Ishikawa (cell line): ENCODE data around the gene ITGA1.

Experiments
- CEBPB ChIP-seq: IDR thresholded peaks from 2 replicates; pipeline ENCODE4 v1.6.1; 2012
- CREB1 ChIP-seq: IDR thresholded peaks from 2 replicates; pipeline ENCODE4 v1.6.1; 2012; ENCODE audit warnings: low read depth
- EGR1 ChIP-seq: IDR thresholded peaks from 2 replicates; pipeline ENCODE4 v1.6.1; 2012
- EP300 ChIP-seq: IDR thresholded peaks from 2 replicates; pipeline ENCODE4 v1.6.1; 2012; ENCODE audit warnings: borderline replicate concordance
- FOXM1 ChIP-seq: IDR thresholded peaks from 2 replicates; pipeline ENCODE4 v1.6.1; 2012; ENCODE audit warnings: low read depth, borderline replicate concordance
- MAX ChIP-seq: IDR thresholded peaks from 2 replicates; pipeline ENCODE4 v1.6.1; 2012
- NFIC ChIP-seq: IDR thresholded peaks from 2 replicates; pipeline ENCODE4 v1.6.1; 2012
- RAD21 ChIP-seq: IDR thresholded peaks from 2 replicates; pipeline ENCODE4 v1.6.1; 2012; ENCODE audit warnings: low read depth
- REST ChIP-seq: IDR thresholded peaks from 2 replicates; pipeline ENCODE4 v1.6.1; 2012; ENCODE audit warnings: low read depth, mild to moderate bottlenecking
- TAF1 ChIP-seq: IDR thresholded peaks from 2 replicates; pipeline ENCODE4 v1.6.1; 2012; ENCODE audit warnings: low read depth, mild to moderate bottlenecking
- TCF12 ChIP-seq: IDR thresholded peaks from 2 replicates; pipeline ENCODE4 v1.6.1; 2012; ENCODE audit warnings: low read depth
- TEAD4 ChIP-seq: IDR thresholded peaks from 2 replicates; pipeline ENCODE4 v1.6.1; 2012
- USF1 ChIP-seq: IDR thresholded peaks from 2 replicates; pipeline ENCODE4 v1.6.1; 2012
- YY1 ChIP-seq: IDR thresholded peaks from 2 replicates; pipeline ENCODE4 v1.6.1; 2012; ENCODE audit warnings: low read depth
- ZBTB7A ChIP-seq: IDR thresholded peaks from 2 replicates; pipeline ENCODE4 v1.6.1; 2012; ENCODE audit warnings: low read depth

Gene ITGA1

GRCh38 chr5:52883110-52883509 lies 95.4 kb downstream of the ITGA1 start:
- TF ChIP-seq USF1 = no peak
- no peak for TF ChIP-seq TAF1
- no peak for TF ChIP-seq MAX
- no peak for TF ChIP-seq FOXM1
- no peak for TF ChIP-seq EGR1
- no peak for TF ChIP-seq CREB1
- TF ChIP-seq EP300 = no peak
- TF ChIP-seq REST = no peak
- TF ChIP-seq NFIC = no peak
- TF ChIP-seq ZBTB7A = no peak
- TF ChIP-seq TEAD4 = no peak
- no peak for TF ChIP-seq YY1
- no peak for TF ChIP-seq CEBPB
- TF ChIP-seq TCF12 = no peak
- TF ChIP-seq RAD21 = no peak

GRCh38 chr5:52884453-52884852 lies 96.7 kb downstream of the ITGA1 start:
- TF ChIP-seq NFIC = no peak
- TF ChIP-seq USF1 = no peak
- no peak for TF ChIP-seq TAF1
- no peak for TF ChIP-seq TCF12
- no peak for TF ChIP-seq ZBTB7A
- no peak for TF ChIP-seq CREB1
- TF ChIP-seq EP300 = no peak

GRCh38 chr5:52885614-52886013 lies 97.9 kb downstream of the ITGA1 start:
- no peak for TF ChIP-seq EGR1
- TF ChIP-seq MAX = no peak
- no peak for TF ChIP-seq NFIC
- TF ChIP-seq EP300 = no peak
- TF ChIP-seq TEAD4 = no peak
- no peak for TF ChIP-seq TCF12
- no peak for TF ChIP-seq FOXM1
- TF ChIP-seq TAF1 = no peak
- no peak for TF ChIP-seq ZBTB7A
- TF ChIP-seq CEBPB = no peak
- TF ChIP-seq REST = no peak

DNA sequence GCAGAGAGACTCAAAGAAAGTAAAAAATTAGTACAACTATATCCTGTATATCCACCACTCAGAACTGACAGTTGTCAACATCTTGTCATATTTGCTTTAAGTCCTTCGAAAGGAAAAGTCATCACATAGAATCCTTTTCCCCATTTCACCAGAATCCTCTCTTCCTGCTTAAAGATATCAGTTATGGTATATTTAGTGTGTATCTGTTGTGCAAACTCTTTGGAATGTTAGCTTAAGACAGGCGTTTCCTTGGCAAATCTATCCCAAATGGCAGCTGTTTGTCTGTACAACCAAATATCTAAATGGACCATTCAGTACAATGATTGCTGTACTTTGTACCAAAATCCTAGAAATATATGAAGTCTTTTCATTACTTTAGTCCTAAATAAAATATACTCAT lies 98.5 kb downstream of the ITGA1 start:
- no peak for TF ChIP-seq TCF12
- TF ChIP-seq ZBTB7A = no peak
- no peak for TF ChIP-seq CREB1
- no peak for TF ChIP-seq FOXM1
- TF ChIP-seq EP300 = no peak
- no peak for TF ChIP-seq NFIC
- no peak for TF ChIP-seq YY1
- TF ChIP-seq RAD21 = no peak
- no peak for TF ChIP-seq EGR1
- TF ChIP-seq REST = no peak

DNA sequence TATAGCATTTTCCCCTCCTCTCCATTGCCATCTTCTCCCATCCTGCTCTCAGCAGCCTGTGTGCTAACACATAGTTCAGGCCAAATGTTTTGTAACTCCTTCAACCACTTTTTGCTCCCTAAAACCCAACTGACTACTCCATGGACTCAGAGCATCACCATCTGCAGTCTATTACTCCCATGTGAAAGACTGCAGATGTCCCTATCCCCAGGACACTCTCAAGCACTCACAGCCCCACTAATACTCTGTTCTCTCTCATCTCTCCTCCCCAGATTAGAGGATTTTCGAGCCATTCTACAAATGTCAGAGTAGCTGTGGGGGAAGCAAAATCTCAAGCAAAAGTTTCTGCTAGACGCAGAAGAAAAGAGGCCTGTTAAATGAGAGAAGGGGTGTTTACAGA lies 99.3 kb downstream of the ITGA1 start:
- TF ChIP-seq TAF1 (no peak), USF1 (no peak), FOXM1 (no peak), RAD21 (no peak), CREB1 (no peak), CEBPB (no peak), EP300 (no peak)
